ENCODE measurements around the gene CENATAC.
"Not testable (repeated sequence)": the region's sequence is repeated elsewhere in the genome, so short reads cannot be mapped to it uniquely, and the experiment has no call there.

The CENATAC gene

DNA sequence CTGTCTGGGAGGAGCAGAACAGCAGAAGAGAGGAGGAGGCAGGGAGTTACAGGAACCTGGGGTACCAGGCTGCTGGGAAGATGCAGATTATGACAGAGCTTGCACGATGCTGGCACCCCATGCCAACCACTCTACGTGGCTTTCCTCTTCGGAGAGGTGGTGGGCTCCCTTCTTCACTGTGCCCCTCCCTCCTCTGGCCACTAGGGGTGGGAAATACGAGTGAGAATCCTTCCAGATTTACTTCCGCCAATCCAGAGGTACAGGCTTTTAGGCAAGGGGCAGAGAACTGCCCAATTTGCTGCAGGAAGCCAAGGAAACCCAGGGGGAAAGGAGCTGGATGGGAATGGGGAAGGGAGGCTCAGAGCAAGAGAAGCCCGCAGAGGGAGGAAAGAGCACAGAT lies 46.8 kb downstream of the CENATAC start:
- H3K9ac ChIP-seq (ENCODE audit: low read depth, low read length), result no peak overlapping the region
- peaks cover 27% of the 10 kb centered on the region for H3K36me3 ChIP-seq (ENCODE audit: insufficient read depth, low read length)
- no peaks in the 10 kb centered on the region for H3K9me3 ChIP-seq (ENCODE audit: control insufficient read depth, insufficient read depth, low read length)
- H3K4me1 ChIP-seq (ENCODE audit: insufficient read depth, low read length), result peaks cover 4% of the 10 kb centered on the region; the same call in 1 of the 2 replicates

DNA sequence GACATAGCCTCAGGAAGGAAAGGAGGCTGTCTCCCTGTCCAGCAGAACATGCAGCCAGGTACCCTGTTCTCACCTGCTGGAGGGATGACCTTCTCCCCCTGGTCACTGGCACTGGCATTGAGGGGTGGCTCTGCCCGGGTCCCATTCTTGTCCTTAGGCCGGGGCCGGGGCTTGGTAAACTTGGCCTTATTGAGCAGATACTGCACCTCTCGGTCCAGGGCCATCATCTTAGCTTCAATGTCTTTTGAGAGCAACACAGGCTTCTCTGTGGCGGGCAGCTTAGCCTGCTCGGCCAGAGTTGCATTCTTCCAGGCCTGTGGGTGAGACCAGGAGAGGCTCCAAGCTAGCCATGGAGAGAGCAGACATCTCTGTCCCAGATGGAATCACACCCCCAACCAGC lies 48.6 kb downstream of the CENATAC start:
- no peak overlapping the region for H3K9ac ChIP-seq (ENCODE audit: low read depth, low read length)
- H3K36me3 ChIP-seq (ENCODE audit: insufficient read depth, low read length), result peaks cover 40% of the 10 kb centered on the region

DNA sequence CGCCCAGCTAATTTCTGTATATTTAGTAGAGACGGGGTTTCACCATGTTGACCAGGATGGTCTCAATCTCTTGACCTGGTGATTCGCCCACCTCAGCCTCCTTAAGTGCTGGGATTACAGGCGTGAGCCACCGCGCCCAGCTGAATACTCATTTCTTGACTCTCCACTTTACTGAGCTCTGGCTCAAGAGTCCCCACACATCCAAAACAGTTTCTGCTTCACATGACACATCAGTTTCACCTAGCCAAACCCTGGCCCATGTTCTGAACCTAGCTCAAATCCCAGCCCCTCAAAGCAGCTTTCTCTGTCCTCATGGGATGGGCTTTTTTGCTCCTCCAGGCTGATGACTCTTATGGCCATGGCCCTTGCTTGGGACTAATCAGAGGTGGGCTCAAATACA lies 49.3 kb downstream of the CENATAC start:
- H3K36me3 ChIP-seq (ENCODE audit: insufficient read depth, low read length), result peaks cover 40% of the 10 kb centered on the region
- H3K9ac ChIP-seq (ENCODE audit: low read depth, low read length), result no peak overlapping the region

More for the DNA sequence above, 48.6 kb downstream of the CENATAC start:
- H3K9me3 ChIP-seq (ENCODE audit: control insufficient read depth, insufficient read depth, low read length), result no peaks in the 10 kb centered on the region
- no peaks in the 10 kb centered on the region; the same call in 1 of the 2 replicates for H3K4me1 ChIP-seq (ENCODE audit: insufficient read depth, low read length)

DNA sequence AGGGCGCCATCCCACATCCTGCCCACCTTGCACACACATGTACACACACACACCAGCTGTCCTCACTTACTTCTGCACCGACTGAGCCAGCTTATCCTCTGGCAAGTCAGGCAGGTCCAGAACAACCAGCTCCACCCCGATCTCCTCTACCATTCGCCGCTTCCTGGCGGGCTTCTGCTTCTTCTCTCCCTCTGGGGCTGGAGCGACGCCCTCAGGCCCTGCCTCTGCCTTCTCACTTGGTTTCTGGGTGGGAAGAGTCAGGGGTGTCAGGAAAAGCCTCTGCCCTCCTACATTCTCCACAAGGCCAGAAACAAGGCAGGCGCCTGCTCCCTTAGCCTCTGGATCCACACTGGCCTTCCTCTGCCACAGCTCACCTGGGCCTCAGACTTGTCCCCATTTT lies 50.7 kb downstream of the CENATAC start:
- H3K4me1 ChIP-seq (ENCODE audit: insufficient read depth, low read length), result no peaks in the 10 kb centered on the region
- no peaks in the 10 kb centered on the region for H3K9me3 ChIP-seq (ENCODE audit: control insufficient read depth, insufficient read depth, low read length)
- peaks cover 42% of the 10 kb centered on the region for H3K36me3 ChIP-seq (ENCODE audit: insufficient read depth, low read length)
- H3K9ac ChIP-seq (ENCODE audit: low read depth, low read length), result no peak overlapping the region

More for the DNA sequence above, 49.3 kb downstream of the CENATAC start:
- no peaks in the 10 kb centered on the region for H3K9me3 ChIP-seq (ENCODE audit: control insufficient read depth, insufficient read depth, low read length)
- H3K4me1 ChIP-seq (ENCODE audit: insufficient read depth, low read length), result no peaks in the 10 kb centered on the region

DNA sequence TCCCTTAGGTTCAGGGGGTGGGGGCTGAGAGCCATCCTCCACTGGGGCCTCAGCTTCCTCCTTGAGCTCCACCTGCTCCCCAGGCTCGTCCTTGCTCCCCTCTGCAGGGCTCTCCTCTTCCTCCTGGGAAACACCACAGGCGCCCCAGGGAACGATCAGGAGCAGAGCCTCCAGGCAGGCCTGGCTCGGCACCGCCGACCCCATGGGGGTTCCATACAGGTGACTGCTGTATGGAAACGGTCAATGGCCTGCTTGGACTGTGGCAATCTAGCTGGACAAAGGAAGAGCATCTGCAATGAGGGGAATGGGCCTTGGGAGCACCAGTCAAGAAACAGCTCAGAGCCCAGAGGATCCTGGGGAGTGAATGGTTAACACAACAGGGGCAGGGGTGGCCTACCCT lies 51.1 kb downstream of the CENATAC start:
- Histone ChIP-seq H3K36me3 (ENCODE audit: insufficient read depth, low read length) (peaks cover 47% of the 10 kb centered on the region), H3K9me3 (ENCODE audit: control insufficient read depth, insufficient read depth, low read length) (no peaks in the 10 kb centered on the region)

DNA sequence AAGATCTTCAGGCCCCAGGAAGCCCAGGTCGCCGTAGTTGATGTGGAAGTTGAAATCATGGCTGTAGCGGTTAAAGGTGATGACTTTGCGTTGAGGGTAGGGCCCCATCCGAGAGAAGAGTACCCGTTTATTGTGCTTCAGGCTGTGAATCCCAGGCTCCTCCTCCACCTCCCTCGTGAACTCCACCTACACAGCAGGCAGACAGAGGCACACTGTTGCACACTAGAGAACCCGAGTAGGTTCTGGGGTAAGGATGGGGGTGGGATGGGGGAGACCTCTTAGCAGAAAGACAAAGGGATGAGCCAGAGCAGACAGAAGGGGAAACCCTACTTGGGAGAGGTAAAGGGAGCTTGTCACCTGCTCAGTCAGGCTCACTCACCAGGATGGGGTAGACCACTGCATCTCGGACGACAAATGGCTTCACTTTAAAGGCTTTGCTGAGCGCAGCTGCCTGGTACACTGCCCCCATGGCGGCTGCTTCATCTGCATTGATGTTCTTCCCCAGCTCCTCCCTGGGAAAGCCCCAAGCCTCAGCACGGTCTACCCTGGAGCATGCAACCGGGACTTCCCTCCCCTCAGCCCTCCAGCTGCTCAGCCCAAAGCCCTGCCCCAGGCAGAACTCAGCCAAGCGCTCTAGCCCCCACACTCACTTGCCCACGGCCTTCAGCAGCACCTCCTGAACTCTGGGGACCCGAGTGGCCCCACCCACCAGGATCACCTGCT lies 53.7 kb downstream of the CENATAC start:
- H3K9me3 ChIP-seq (ENCODE audit: control insufficient read depth, insufficient read depth, low read length), result no peaks in the 10 kb centered on the region
- H3K9ac ChIP-seq (ENCODE audit: low read depth, low read length), result no peak overlapping the region
- H3K36me3 ChIP-seq (ENCODE audit: insufficient read depth, low read length), result peaks cover 52% of the 10 kb centered on the region
- H3K4me1 ChIP-seq (ENCODE audit: insufficient read depth, low read length), result peaks cover 4% of the 10 kb centered on the region; the same call in 1 of the 2 replicates

More for the DNA sequence above, 51.1 kb downstream of the CENATAC start:
- Histone ChIP-seq H3K9ac (ENCODE audit: low read depth, low read length) (no peak overlapping the region), H3K4me1 (ENCODE audit: insufficient read depth, low read length) (no peaks in the 10 kb centered on the region)

DNA sequence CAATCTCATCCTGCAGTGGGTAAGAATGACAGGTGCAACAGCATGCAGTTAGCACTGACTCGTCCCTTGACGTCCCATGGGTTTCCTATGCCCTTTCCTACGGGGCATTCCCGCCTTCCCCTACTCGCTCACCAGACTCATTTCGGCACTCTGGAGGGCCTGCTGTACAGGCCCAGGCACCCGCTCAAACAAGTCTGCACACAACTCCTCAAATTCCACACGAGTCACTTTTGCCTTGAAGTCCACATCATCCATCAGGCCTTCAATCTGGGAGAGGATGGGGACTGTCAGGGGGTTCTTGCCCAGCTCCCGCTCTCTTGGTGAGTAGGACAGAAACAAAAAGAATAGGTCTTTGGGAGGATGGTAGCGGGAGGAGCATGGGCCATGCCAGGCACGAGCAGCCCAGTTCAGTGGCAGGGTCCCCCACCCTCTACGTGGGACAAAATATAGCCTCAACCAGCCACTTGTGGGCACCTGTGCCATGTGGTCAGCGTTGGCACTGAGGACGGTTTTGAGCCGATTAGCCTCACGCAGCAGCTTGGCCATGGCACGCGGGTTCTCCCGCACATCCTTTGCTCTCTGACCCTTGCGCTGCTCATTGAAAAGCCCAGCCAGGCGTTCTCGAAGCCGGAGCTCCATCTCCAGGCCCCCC lies 54.4 kb downstream of the CENATAC start:
- Histone ChIP-seq H3K9ac (ENCODE audit: low read depth, low read length) (no peak overlapping the region), H3K4me1 (ENCODE audit: insufficient read depth, low read length) (peaks cover 4% of the 10 kb centered on the region; the same call in 1 of the 2 replicates), H3K9me3 (ENCODE audit: control insufficient read depth, insufficient read depth, low read length) (no peaks in the 10 kb centered on the region), H3K36me3 (ENCODE audit: insufficient read depth, low read length) (peaks cover 50% of the 10 kb centered on the region)

DNA sequence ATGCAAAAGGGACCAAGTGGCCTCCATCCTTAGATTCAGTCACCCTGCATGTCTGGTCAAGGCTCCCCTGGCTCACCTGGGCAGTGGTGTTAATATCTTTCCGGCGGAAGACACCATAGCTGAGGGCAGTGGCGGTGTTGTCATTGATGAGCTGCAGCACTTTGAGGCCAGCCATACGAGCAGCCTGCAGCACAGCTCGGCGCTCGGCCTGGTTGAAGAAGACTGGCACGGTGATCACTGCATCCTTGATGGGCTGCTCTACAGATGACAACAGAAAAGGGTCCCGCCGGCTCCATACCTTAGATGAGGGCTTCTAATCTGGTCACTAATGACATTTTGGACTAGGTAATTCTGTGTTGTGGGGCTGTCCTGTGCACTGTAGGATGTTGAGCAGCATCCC lies 56.5 kb downstream of the CENATAC start:
- peaks cover 32% of the 10 kb centered on the region for H3K36me3 ChIP-seq (ENCODE audit: insufficient read depth, low read length)
- H3K4me1 ChIP-seq (ENCODE audit: insufficient read depth, low read length), result peaks cover 4% of the 10 kb centered on the region; the same call in 1 of the 2 replicates
- no peak overlapping the region for H3K9ac ChIP-seq (ENCODE audit: low read depth, low read length)
- H3K9me3 ChIP-seq (ENCODE audit: control insufficient read depth, insufficient read depth, low read length), result no peaks in the 10 kb centered on the region

DNA sequence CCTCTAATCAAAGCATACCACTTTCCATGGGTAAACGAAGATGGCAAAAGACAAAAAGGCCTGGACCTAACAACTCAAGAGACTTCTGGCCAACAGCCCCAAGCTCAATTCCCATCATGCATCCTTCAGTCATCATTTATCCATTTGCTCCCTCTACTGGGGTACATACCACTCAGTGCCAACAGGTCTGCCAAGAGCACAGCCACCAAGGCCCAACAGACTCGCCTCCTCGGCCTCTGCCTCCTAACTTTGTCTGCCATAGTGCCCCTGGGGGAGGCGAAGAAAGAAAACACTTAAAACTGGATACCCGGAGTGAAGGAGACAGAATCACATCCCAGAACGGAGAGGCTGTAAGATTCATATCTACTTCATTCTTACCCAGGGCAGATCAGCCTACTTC lies 58.0 kb downstream of the CENATAC start:
- Histone ChIP-seq H3K9ac (ENCODE audit: low read depth, low read length) (peak overlapping the region; percentile 96; the same call in 1 of the 2 replicates), H3K36me3 (ENCODE audit: insufficient read depth, low read length) (peaks cover 19% of the 10 kb centered on the region), H3K4me1 (ENCODE audit: insufficient read depth, low read length) (peaks cover 4% of the 10 kb centered on the region; the same call in 1 of the 2 replicates), H3K9me3 (ENCODE audit: control insufficient read depth, insufficient read depth, low read length) (no peaks in the 10 kb centered on the region)

DNA sequence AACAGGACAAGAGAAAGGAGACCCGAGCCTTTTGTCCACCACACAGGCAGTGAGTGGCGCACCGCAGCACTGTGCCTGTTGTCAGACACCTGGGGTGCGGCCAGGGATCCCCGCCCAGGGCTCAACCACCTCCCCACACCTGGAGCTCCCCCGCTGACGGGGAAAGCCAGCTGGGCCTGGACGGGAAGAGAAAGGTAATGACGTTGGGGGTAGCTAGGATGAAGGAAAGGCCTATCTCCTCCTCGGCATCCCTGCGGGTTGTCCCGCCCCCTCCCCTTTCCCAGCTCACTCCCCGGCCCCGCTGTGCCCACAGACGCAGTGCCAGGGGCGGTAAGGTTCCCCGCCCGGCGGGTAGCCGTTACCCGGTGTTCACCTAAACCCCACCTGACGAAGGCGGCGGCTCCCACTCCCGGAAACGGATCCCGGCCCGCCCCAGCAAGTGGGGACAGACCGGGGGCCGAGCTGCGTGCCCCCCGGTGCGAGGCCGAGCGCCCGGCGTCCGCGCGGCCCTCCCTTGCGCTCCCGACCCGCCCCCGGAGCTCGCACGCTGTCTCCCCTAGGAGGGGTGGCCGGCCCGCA lies 58.6 kb downstream of the CENATAC start:
- H3K36me3 ChIP-seq (ENCODE audit: insufficient read depth, low read length), result peaks cover 16% of the 10 kb centered on the region
- peak overlapping the region; percentile 96 for H3K9ac ChIP-seq (ENCODE audit: low read depth, low read length)

DNA sequence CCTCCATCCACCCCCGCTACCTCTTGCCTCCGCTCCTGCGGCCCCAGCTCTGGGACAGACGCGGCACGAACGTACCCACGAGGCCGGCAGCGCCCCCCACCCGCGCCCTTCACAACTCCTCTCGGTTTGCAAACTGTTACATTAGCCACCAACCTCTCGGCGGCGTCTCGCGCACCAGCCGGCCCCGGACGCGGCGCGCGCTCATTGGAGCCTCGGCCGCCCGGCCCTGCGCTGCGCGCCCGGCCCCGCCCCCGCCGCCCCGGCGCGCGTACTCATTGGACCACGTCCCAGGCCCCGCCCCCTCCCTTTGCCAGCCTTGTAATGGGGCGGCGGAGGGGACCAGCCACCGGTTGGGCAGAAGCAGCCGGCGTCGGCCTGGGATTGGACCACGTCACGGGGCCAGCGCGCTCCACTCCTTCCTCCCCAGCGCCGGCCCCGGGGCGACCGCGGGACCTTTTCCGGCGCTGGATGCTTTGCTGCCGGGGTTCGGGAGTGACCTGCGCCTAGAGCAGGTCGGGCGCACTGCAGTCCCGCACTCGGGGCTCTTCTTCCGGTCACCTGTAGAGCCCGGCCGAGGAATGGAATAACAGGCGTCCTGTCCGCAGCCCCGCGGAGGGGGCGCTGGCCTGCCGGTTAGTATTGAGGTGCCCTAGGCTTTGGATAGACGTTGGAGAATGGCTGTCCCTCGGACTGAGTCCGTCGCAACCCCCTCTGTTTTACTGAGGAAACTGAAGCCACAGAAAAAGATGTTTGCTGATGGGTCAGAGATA lies 59.2 kb downstream of the CENATAC start, which contains the start of gene HYOU1:
Gene HYOU1, minus strand, starts transcription at position 206 of the 770 bp plus-strand sequence. CDS start 1,045 bp downstream, outside the sequence.
- Histone ChIP-seq H3K9ac (ENCODE audit: low read depth, low read length) (peak within 1 kb of the TSS; percentile 96), H3K36me3 (ENCODE audit: insufficient read depth, low read length) (peaks cover 16% of the 10 kb centered on the region), H3K9me3 (ENCODE audit: control insufficient read depth, insufficient read depth, low read length) (no peaks in the 10 kb centered on the region), H3K4me1 (ENCODE audit: insufficient read depth, low read length) (peaks cover 4% of the 10 kb centered on the region; the same call in 1 of the 2 replicates)

More for the DNA sequence above, 58.6 kb downstream of the CENATAC start:
- Histone ChIP-seq H3K4me1 (ENCODE audit: insufficient read depth, low read length) (peaks cover 4% of the 10 kb centered on the region; the same call in 1 of the 2 replicates), H3K9me3 (ENCODE audit: control insufficient read depth, insufficient read depth, low read length) (no peaks in the 10 kb centered on the region)

DNA sequence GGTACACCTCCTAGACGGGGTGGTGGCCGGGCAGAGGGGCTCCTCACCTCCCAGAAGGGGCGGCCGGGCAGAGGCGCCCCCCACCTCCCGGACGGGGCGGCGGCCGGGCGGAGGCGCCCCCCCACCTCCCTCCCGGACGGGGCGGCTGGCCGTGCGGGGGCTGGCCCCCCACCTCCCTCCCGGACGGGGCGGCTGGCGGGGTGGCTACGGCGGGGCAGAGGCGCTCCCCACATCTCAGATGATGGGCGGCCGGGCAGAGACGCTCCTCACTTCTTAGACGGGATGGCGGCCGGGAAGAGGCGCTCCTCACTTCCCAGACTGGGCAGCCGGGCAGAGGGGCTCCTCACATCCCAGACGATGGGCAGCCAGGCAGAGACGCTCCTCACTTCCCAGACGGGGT lies 61.2 kb downstream of the CENATAC start:
- not testable (repeated sequence) for H3K9me3 ChIP-seq (ENCODE audit: control insufficient read depth, insufficient read depth, low read length); H3K36me3 ChIP-seq (ENCODE audit: insufficient read depth, low read length); H3K9ac ChIP-seq (ENCODE audit: low read depth, low read length); H3K4me1 ChIP-seq (ENCODE audit: insufficient read depth, low read length)

DNA sequence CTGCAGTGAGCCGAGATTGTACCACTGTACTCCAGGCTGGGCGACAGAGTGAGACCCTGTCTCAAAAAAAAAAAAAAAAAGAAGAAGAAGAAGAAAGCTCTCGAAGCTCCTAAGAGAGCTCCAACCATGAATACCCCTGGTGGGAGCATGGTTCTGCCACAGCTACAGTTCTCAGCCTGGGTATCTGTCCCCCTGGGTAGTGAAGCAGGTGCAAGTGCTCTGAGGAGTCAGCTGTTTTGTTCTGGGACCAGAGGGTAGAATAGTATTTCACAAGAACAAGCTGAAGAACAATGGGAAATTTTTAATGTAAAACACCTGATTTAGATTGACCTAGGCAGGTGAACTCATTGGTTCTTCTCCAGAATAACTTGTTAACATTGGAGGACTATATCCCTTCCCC lies 63.3 kb downstream of the CENATAC start:
- H3K36me3 ChIP-seq (ENCODE audit: insufficient read depth, low read length), result no peaks in the 10 kb centered on the region
- no peaks in the 10 kb centered on the region for H3K4me1 ChIP-seq (ENCODE audit: insufficient read depth, low read length)
- H3K9ac ChIP-seq (ENCODE audit: low read depth, low read length), result no peak overlapping the region
- no peaks in the 10 kb centered on the region for H3K9me3 ChIP-seq (ENCODE audit: control insufficient read depth, insufficient read depth, low read length)

DNA sequence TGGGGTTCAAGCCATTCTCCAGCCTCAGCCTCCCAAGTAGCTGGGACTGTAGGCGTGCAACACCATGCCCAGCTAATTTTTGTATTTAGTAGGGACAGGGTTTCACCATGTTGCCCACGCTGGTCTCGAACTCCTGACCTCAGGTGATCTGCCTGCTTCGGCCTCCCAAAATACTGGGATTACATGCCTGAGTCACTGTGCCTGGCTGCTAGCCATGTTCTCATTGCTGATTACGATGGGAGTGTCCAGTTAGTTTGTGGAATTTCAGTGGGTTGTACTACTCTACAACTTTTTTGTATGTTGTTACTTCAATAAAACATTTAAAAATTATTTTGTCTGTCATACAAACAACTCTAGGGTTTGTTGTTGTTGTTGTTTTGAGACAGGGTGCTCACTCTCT lies 64.8 kb downstream of the CENATAC start:
- Histone ChIP-seq H3K9me3 (ENCODE audit: control insufficient read depth, insufficient read depth, low read length) (no peaks in the 10 kb centered on the region), H3K9ac (ENCODE audit: low read depth, low read length) (no peak overlapping the region), H3K36me3 (ENCODE audit: insufficient read depth, low read length) (no peaks in the 10 kb centered on the region), H3K4me1 (ENCODE audit: insufficient read depth, low read length) (no peaks in the 10 kb centered on the region)

Data from ES-I3 (cell line).